SHP77 (cell line): ENCODE results near the gene RUNX3.

Source experiments
- DNase-seq, 2 experiments: peaks; one replicate each; lab custom pipeline; 2025; lab: John Stamatoyannopoulos, UW

Gene RUNX3

GRCh38 chr1:24928689-24929397 is 1.2 kb downstream of the RUNX3 start:
- DNase-seq: no peak

GRCh38 chr1:24927988-24928688 is 1.9 kb downstream of the RUNX3 start:
- DNase-seq: no peak

GRCh38 chr1:24927473-24927872 is 2.6 kb downstream of the RUNX3 start:
- no peak for DNase-seq

- no peak for DNase-seq
Measured at GRCh38 chr1:24926563-24927249, 3.4 kb downstream of the RUNX3 start.

GRCh38 chr1:24925963-24926362 is 4.1 kb downstream of the RUNX3 start:
- no peak for DNase-seq

GRCh38 chr1:24925082-24925779 is 4.8 kb downstream of the RUNX3 start:
- no peak for DNase-seq

- DNase-seq: no peak
Measured at GRCh38 chr1:24923485-24924113, 6.5 kb downstream of the RUNX3 start.

- no peak for DNase-seq
Measured at GRCh38 chr1:24921938-24922662, 8.0 kb downstream of the RUNX3 start.

- no peak for DNase-seq
Measured at GRCh38 chr1:24921412-24921811, 8.7 kb downstream of the RUNX3 start.

GRCh38 chr1:24920533-24920925 is 9.5 kb downstream of the RUNX3 start:
- no peak for DNase-seq

GRCh38 chr1:24919791-24920532 is 10.1 kb downstream of the RUNX3 start:
- DNase-seq: no peak

GRCh38 chr1:24918995-24919605 is 11.0 kb downstream of the RUNX3 start:
- DNase-seq: no peak

- no peak for DNase-seq
Measured at GRCh38 chr1:24918370-24918769, 11.7 kb downstream of the RUNX3 start.

- no peak for DNase-seq
Measured at GRCh38 chr1:24917327-24918074, 12.6 kb downstream of the RUNX3 start.

GRCh38 chr1:24915816-24916602 is 14.1 kb downstream of the RUNX3 start:
- DNase-seq: no peak

GRCh38 chr1:24914226-24915069 is 15.6 kb downstream of the RUNX3 start:
- DNase-seq: no peak

GRCh38 chr1:24913616-24914225 is 16.4 kb downstream of the RUNX3 start:
- DNase-seq: no peak
